Keratinocyte (primary cell): ENCODE data around the gene CD160.

Source experiments
- EZH2 ChIP-seq: IDR thresholded peaks from one replicate; pipeline ENCODE4 v1.6.1; 2012; ENCODE audit warnings: inconsistent platforms, mild to moderate bottlenecking, low read length, moderate library complexity
- TF ChIP-seq, protein P1 (sequence below), 3 experiments: IDR thresholded peaks in 1 of 3; conservative IDR thresholded peaks in 1 of 3; optimal IDR thresholded peaks in 1 of 3; 2 replicates in 2 of 3; 3 replicates in 1 of 3; pipeline versions ENCODE3 to v1.5.1; 2011; ENCODE audit warnings: low read length in 3 of 3, mild to moderate bottlenecking in 3 of 3, moderate library complexity in 2 of 3, control low read depth in 1 of 3, inconsistent platforms in 1 of 3; ENCODE audit not compliant: insufficient read depth in 2 of 3; ENCODE audit errors: extremely low read depth in 1 of 3

DNA sequence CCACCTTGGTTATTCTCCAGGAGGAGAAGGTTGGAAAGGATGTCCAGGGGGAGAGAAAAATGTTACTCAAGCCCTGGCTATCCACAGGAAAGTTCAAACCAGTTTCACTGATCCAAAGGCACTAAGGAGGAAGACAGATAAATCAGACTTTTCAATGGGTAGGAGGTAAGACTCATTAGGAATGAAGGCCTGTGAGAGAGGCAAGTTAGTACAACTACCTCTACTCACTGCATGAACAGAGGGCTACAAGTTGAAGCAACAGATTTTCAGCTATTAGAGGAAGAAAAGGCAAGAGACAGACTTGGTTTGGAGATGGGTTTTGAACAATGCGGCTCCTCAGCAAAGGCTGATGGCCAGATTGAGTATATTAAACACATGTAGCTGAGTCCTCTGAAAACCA, 16.9 kb downstream of the CD160 start:
- no peak for TF ChIP-seq EZH2
- TF ChIP-seq, protein P1, sequence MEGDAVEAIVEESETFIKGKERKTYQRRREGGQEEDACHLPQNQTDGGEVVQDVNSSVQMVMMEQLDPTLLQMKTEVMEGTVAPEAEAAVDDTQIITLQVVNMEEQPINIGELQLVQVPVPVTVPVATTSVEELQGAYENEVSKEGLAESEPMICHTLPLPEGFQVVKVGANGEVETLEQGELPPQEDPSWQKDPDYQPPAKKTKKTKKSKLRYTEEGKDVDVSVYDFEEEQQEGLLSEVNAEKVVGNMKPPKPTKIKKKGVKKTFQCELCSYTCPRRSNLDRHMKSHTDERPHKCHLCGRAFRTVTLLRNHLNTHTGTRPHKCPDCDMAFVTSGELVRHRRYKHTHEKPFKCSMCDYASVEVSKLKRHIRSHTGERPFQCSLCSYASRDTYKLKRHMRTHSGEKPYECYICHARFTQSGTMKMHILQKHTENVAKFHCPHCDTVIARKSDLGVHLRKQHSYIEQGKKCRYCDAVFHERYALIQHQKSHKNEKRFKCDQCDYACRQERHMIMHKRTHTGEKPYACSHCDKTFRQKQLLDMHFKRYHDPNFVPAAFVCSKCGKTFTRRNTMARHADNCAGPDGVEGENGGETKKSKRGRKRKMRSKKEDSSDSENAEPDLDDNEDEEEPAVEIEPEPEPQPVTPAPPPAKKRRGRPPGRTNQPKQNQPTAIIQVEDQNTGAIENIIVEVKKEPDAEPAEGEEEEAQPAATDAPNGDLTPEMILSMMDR (optimal IDR thresholded peaks at IDR 0.05 in 1 of 3, IDR thresholded peaks at IDR 0.05 in 1 of 3, conservative IDR thresholded peaks at IDR 0.05 in 1 of 3; ENCODE audit: extremely low read depth in 1 of 3, insufficient read depth in 2 of 3, low read length in 3 of 3): no peak
